NOMO-1 (cell line): ENCODE data around the gene OR10R2.

ENCODE experiments used
- DNase-seq, 2 experiments: peaks; one replicate each; lab custom pipeline; 2025; ENCODE audit not compliant: unreplicated experiment in 2 of 2; lab: John Stamatoyannopoulos, UW

Gene OR10R2, protein sequence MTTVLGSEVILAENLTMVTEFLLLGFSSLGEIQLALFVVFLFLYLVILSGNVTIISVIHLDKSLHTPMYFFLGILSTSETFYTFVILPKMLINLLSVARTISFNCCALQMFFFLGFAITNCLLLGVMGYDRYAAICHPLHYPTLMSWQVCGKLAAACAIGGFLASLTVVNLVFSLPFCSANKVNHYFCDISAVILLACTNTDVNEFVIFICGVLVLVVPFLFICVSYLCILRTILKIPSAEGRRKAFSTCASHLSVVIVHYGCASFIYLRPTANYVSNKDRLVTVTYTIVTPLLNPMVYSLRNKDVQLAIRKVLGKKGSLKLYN

DNA sequence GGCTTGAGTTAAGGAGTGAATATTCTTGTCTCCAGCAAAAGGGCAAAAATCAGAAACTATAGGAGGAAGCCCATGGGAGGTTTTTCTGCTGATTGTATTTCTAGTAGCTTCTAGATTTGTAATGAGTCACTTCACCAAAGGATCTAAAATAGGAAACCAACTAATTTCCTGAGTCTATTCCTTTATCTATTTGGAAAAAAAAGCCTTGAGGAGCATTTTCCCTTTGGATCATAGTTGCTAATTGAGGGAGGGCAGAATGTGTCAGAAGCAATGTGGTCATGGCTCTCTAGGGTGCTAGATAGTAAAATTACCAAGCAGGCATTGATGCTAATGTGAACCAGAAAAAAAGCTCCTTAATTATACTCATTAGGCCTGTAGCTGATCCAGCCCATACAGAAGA, at the start of gene OR10R2:
TSS of gene OR10R2 (plus strand) at position 301 of the 400 bp plus-strand sequence. CDS start 106 bp downstream, outside the sequence.
- no peak for DNase-seq

GRCh38 chr1:158425027-158425426, 47.0 kb upstream of the OR10R2 start:
- peak in 1 of 2 experiments; percentile 43 for DNase-seq

- DNase-seq, result no peak
Measured at GRCh38 chr1:158426137-158426536, 45.9 kb upstream of the OR10R2 start, which contains the start of gene OR10K2. Gene OR10K2, minus strand, starts transcription at chr1:158426237. Its CDS starts 5,371 bp downstream, at chr1:158420866.

DNA sequence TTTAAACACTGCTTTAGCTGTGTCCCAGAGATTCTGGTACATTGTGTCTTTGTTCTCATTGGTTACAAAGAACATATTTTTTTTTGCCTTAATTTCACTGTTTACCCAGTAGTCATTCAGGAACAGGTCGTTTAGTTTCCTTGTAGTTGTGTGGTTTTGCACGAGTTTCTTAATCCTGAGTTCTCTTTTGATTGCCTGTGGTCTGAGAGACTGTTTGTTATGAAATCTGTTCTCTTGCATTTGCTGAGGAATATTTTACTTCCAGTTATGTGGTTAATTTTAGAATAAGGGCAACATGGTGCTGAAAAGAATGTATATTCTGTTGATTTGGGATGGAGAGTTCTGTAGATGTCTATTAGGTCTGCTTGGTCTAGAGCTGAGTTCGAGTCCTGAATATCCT, 41.9 kb upstream of the OR10R2 start:
- peak; percentile 62 to 92 for DNase-seq

GRCh38 chr1:158434741-158435140, 37.3 kb upstream of the OR10R2 start:
- DNase-seq, result peak; percentile 30 to 31

GRCh38 chr1:158445376-158445775, 26.6 kb upstream of the OR10R2 start:
- DNase-seq, result no peak

GRCh38 chr1:158454537-158454936, 17.5 kb upstream of the OR10R2 start:
- DNase-seq, result no peak

DNA sequence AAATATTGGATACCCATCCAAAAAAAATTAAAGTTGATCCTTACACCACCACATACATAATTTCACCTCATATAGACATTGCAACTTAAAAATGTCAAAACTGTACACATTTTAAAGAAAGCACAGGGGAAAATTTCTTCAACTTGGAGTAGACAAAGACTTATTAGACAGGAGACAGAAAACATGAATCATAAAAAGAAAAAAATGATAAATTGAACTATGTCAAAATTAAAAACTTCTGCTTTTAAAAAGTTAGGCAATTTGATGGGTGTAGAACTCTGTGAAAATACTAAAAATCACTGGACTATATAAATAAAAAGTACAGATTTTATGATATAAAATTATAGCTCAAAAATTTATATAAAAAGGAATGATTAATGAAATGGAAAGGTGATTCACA, 14.8 kb upstream of the OR10R2 start:
- peak in 1 of 2 experiments; percentile 17 for DNase-seq

DNA sequence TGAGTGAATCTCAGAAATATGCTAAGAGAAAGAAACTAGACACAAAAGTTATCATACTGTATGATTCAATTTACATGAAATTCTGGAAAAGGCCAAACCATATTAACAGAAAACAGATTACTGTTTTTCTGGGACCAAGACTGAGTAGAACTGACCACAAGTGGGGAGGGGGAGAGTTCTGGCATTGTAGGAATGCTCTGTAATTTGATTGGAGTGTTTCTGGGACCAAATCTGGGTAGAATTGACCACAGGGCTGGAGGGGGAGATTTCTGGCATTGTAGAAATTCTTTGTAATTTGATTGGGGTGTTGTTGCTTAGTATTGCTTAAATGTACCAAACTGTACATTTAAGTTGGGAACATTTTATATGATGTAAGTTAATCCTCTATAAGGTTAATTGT, 13.8 kb upstream of the OR10R2 start:
- DNase-seq, result no peak

DNA sequence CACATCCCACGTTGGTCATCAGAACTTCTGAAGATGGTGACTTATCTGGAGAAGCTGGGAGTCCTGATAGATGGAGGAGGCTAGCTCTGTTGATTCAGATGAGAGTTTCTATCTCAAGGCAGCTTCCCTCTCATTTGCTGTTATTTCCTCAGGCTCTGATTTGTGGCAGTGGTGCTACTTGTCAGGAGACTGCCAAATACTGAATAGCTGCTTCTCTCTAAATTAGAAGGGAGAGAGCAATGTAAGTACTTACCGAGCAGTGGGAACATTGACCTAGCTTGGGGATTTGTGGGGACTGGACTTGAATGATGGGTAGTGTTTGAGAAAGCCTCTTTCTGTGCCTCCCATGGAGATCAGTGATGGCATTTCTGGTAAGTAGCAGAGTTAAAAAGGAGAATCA, 10.5 kb upstream of the OR10R2 start, which contains the start of gene OR10K1:
TSS of gene OR10K1 (plus strand) at position 301 of the 400 bp plus-strand sequence. CDS start 3,728 bp downstream, outside the sequence.
- DNase-seq, result no peak

DNA sequence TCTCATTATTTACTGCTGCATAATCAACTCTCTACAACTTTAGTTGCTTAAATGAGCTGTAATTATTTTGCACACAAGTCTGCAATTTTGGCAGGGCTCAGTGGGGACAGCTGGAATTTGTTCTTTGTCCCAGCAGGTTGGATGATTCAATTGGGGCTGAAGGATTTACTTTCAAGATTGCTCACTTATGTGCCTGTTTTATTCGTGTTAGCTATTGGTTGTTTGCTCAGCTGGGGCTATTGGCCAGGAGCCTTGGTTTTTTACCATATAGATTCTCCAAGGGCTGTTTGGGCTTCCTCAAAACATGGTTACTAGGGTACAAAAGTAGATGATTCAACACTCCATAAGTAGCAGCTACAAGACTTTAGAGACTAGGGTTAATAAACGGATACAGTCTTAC, 13.4 kb downstream of the OR10R2 start:
- DNase-seq, result no peak

GRCh38 chr1:158491316-158491715, 19.3 kb downstream of the OR10R2 start:
- DNase-seq, result no peak

DNA sequence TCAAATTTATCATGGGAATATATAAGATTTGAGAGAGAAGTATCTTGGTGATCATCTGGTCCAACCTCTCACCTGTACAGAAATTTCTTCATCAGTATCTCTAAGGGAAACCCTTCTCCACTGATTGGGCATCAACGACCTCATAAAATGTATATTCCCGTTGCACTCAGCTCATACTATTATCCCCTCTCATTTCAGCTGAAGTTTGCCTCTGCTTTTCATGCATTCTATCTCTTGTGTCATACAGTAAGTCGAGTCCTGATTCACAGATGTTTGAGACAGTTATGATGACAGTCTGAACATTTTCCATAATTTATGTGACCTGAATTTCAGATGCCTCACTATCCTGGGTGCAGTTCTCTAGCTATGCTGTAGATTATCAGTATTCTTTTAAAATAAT, 21.0 kb downstream of the OR10R2 start:
- no peak for DNase-seq

- no peak for DNase-seq
Measured at GRCh38 chr1:158494796-158495195, 22.8 kb downstream of the OR10R2 start.

DNA sequence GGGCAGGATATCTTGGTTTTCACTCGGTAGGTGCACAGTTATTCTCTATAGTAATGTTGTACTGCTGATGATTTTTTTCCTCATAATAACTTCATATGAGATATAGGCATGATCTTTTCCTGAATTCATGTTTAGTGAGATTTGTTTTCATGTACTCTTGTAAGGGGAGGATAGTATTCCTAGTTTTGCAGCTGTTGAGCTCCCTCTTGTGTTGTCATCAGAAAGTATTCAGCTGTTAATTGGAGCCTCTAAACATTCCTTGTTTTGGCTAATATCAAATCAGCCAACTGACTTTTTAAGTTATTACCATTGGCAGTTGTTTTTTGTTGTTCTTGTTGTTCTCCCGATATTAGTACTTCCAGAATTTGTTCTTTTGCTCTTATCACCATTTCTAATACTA, 24.4 kb downstream of the OR10R2 start:
- peak; percentile 4 to 32 for DNase-seq

GRCh38 chr1:158506369-158506987, 34.5 kb downstream of the OR10R2 start:
- peak; percentile 11 to 48 for DNase-seq

GRCh38 chr1:158507511-158507910, 35.5 kb downstream of the OR10R2 start:
- no peak for DNase-seq

- no peak for DNase-seq
Measured at GRCh38 chr1:158509471-158510156, 37.6 kb downstream of the OR10R2 start.

DNA sequence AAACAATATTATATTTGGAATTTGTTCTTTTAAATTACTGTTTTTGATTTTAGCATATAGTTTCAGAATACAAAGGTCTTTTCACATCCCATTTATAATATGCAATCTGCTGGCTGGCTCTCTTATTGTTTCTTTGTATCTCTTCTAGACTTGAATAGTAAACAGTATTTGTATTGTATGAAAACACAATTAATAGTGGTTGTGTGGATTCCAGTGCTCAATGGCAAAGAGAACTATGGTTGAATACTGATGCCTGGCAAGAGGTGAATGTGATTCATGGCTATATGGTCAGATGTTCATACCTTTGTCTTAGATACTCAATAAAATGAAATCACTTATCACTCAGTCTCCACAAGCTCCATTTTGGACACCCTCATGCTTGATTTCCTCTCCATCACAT, 44.9 kb downstream of the OR10R2 start:
- DNase-seq, result no peak

DNA sequence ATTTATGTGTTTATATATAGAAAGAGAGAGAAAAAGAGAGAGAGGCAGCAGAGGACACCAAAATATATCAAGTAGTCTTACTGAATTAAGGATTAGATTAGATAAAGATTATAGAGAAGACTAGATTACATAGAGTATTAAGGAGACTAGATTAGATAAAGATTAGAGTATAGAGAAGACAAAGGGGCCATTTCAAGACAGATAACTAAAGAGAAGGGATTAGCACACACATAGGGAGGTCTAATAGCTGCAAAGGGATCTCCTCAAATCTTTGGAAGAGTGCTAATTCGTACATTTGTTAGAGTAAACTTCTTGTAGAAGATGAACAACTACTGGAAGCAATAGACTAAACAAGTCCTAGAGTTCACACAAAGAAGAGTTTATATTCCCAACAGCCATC, 48.0 kb downstream of the OR10R2 start:
- DNase-seq, result no peak

DNA sequence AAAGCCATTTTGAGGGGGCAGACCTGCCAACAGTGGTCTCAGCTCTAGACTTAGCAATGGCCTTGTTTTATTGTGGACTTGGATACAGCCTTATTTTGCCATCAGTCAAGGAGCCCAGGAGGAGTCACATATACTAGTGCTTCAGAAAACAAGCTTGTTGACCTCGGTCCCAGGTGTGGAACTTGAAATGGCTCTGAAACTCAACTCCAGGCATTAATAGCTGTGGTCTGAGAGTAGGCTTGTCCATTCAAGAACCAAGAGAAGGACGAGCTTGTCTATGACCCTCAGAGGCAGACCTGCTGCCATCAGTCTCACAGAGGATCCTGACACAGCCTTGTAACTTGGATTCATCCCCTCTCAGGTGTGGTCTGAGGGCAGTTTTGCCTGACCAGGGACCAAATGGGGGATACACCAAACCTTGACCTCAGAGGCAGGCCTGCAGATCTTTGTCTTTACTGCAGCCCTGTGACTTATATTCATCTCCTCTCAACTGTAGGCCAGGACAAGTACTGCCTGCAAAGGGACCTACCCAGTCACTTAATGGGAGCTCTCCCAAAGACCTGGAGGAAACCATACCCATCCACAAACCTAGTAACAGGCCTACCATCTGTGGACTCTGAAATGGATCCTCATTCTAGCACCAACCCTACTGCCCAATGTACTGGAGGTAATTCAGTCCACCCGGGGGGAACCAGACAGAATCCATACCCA, 49.1 kb downstream of the OR10R2 start:
- no peak for DNase-seq
